ENCODE measurements around the gene TET2.

TET2 gene

GRCh38 chr4:105140684-105141490, 5.8 kb upstream of the TET2 start:
- no peak for DNase-seq (ENCODE audit: low spot score)

- no peak for DNase-seq (ENCODE audit: low spot score)
Measured at GRCh38 chr4:105145156-105145902, 1.3 kb upstream of the TET2 start.

GRCh38 chr4:105145903-105146275, 787 bp upstream of the TET2 start:
- no peak for DNase-seq (ENCODE audit: low spot score)

GRCh38 chr4:105147016-105147552, 408 bp downstream of the TET2 start:
- DNase-seq (ENCODE audit: low spot score) = no peak

GRCh38 chr4:105147553-105148161, 981 bp downstream of the TET2 start:
- DNase-seq (ENCODE audit: low spot score) = peak; percentile 77

- DNase-seq (ENCODE audit: low spot score) = no peak
Measured at GRCh38 chr4:105148356-105148755, 1.7 kb downstream of the TET2 start.

GRCh38 chr4:105148776-105149175, 2.1 kb downstream of the TET2 start:
- DNase-seq (ENCODE audit: low spot score) = no peak

GRCh38 chr4:105149771-105150170, 3.1 kb downstream of the TET2 start:
- DNase-seq (ENCODE audit: low spot score) = no peak

GRCh38 chr4:105150503-105150902, 3.8 kb downstream of the TET2 start:
- no peak for DNase-seq (ENCODE audit: low spot score)

GRCh38 chr4:105153749-105154148, 7.1 kb downstream of the TET2 start:
- no peak for DNase-seq (ENCODE audit: low spot score)

- DNase-seq (ENCODE audit: low spot score) = no peak
Measured at GRCh38 chr4:105154576-105154975, 7.9 kb downstream of the TET2 start.

GRCh38 chr4:105155426-105155825, 8.8 kb downstream of the TET2 start:
- DNase-seq (ENCODE audit: low spot score) = no peak

- no peak for DNase-seq (ENCODE audit: low spot score)
Measured at GRCh38 chr4:105158837-105159236, 12.2 kb downstream of the TET2 start.

- DNase-seq (ENCODE audit: low spot score) = no peak
Measured at GRCh38 chr4:105162123-105162796, 15.6 kb downstream of the TET2 start.

GRCh38 chr4:105164548-105164947, 17.9 kb downstream of the TET2 start:
- DNase-seq (ENCODE audit: low spot score) = no peak

GRCh38 chr4:105166066-105166465, 19.4 kb downstream of the TET2 start:
- no peak for DNase-seq (ENCODE audit: low spot score)

- DNase-seq (ENCODE audit: low spot score) = no peak
Measured at GRCh38 chr4:105170711-105171110, 24.0 kb downstream of the TET2 start.

GRCh38 chr4:105171912-105172311, 25.2 kb downstream of the TET2 start:
- no peak for DNase-seq (ENCODE audit: low spot score)

GRCh38 chr4:105174098-105174497, 27.4 kb downstream of the TET2 start:
- no peak for DNase-seq (ENCODE audit: low spot score)

- DNase-seq (ENCODE audit: low spot score) = no peak
Measured at GRCh38 chr4:105179539-105180401, 33.1 kb downstream of the TET2 start.

- DNase-seq (ENCODE audit: low spot score) = no peak
Measured at GRCh38 chr4:105181259-105181658, 34.6 kb downstream of the TET2 start.

All from left forelimb (tissue), 1 donor.